SKM-1 (cell line): Measurements from ENCODE around the gene CHI3L2.

Source experiments
- DNase-seq: peaks from one replicate; lab custom pipeline; 2025; ENCODE audit not compliant: unreplicated experiment; lab: John Stamatoyannopoulos, UW

Gene CHI3L2

GRCh38 chr1:111249960-111250359 is 22.4 kb downstream of the CHI3L2 start:
- DNase-seq = no peak

- no peak for DNase-seq
Measured at GRCh38 chr1:111251570-111251969, 24.1 kb downstream of the CHI3L2 start.

GRCh38 chr1:111252786-111253185 is 25.3 kb downstream of the CHI3L2 start:
- no peak for DNase-seq

- DNase-seq = no peak
Measured at GRCh38 chr1:111253876-111254275, 26.4 kb downstream of the CHI3L2 start.

GRCh38 chr1:111256988-111257658 is 29.6 kb downstream of the CHI3L2 start:
- DNase-seq = no peak

GRCh38 chr1:111267801-111268508 is 40.4 kb downstream of the CHI3L2 start:
- DNase-seq = no peak

GRCh38 chr1:111269825-111270406 is 42.4 kb downstream of the CHI3L2 start:
- DNase-seq = no peak

- DNase-seq = no peak
Measured at GRCh38 chr1:111270771-111271463, 43.4 kb downstream of the CHI3L2 start.

- DNase-seq = no peak
Measured at GRCh38 chr1:111271464-111271801, 43.9 kb downstream of the CHI3L2 start.

- DNase-seq = no peak
Measured at GRCh38 chr1:111272081-111272480, 44.6 kb downstream of the CHI3L2 start.

- DNase-seq = no peak
Measured at GRCh38 chr1:111274653-111275052, 47.1 kb downstream of the CHI3L2 start.

- no peak for DNase-seq
Measured at GRCh38 chr1:111275079-111275478, 47.6 kb downstream of the CHI3L2 start.

GRCh38 chr1:111275780-111276433 is 48.4 kb downstream of the CHI3L2 start:
- no peak for DNase-seq

GRCh38 chr1:111279144-111279543 is 51.6 kb downstream of the CHI3L2 start:
- DNase-seq = no peak

GRCh38 chr1:111280267-111280666 is 52.8 kb downstream of the CHI3L2 start:
- DNase-seq = no peak

- no peak for DNase-seq
Measured at GRCh38 chr1:111281411-111281810, 53.9 kb downstream of the CHI3L2 start.

GRCh38 chr1:111283838-111284237 is 56.3 kb downstream of the CHI3L2 start:
- no peak for DNase-seq

- no peak for DNase-seq
Measured at GRCh38 chr1:111285879-111286278, 58.4 kb downstream of the CHI3L2 start.

- no peak for DNase-seq
Measured at GRCh38 chr1:111286912-111287311, 59.4 kb downstream of the CHI3L2 start.

- DNase-seq = no peak
Measured at GRCh38 chr1:111289371-111289770, 61.9 kb downstream of the CHI3L2 start.

- DNase-seq = no peak
Measured at GRCh38 chr1:111290104-111290503, 62.6 kb downstream of the CHI3L2 start.
